KMS-11 (cell line): ENCODE measurements around the gene PMPCA.

Experiments
- H2AFZ ChIP-seq: fragments of 200-600 bp; sonication (generic); 2 replicates; pipeline ENCODE4 v1.6.1; 2016; ENCODE audit warnings: antibody characterized with exemption, mixed run types, low read depth
- H3K27ac ChIP-seq: fragments of 200-600 bp; sonication (generic); 2 replicates; pipeline ENCODE4 v1.6.1; 2016; ENCODE audit warnings: mild to moderate bottlenecking, mixed run types
- H3K27me3 ChIP-seq: fragments of 200-600 bp; sonication (generic); 2 replicates; pipeline ENCODE4 v1.6.1; 2017; ENCODE audit warnings: mild to moderate bottlenecking, low read depth, mixed run types, moderate library complexity; ENCODE audit not compliant: insufficient read depth
- H3K36me3 ChIP-seq: fragments of 200-600 bp; sonication (generic); 2 replicates; pipeline ENCODE4 v1.6.1; 2017; ENCODE audit warnings: mild to moderate bottlenecking, mixed run types; ENCODE audit not compliant: insufficient read depth
- H3K4me1 ChIP-seq: fragments of 200-600 bp; sonication (generic); 2 replicates; pipeline ENCODE4 v1.6.1; 2016; ENCODE audit warnings: mild to moderate bottlenecking, low read depth, mixed run types; ENCODE audit not compliant: poor library complexity, severe bottlenecking
- H3K4me2 ChIP-seq: fragments of 200-600 bp; sonication (generic); 2 replicates; pipeline ENCODE4 v1.7.0; 2016; ENCODE audit warnings: mild to moderate bottlenecking, mixed run types
- H3K4me3 ChIP-seq: fragments of 200-600 bp; sonication (generic); IDR thresholded peaks from 2 replicates; pipeline ENCODE4 v1.6.1; 2017; ENCODE audit warnings: low read depth, low read length, mixed read lengths; ENCODE audit not compliant: insufficient read depth
- H3K79me2 ChIP-seq: fragments of 200-600 bp; sonication (generic); 2 replicates; pipeline ENCODE4 v1.6.1; 2016; ENCODE audit warnings: low read depth, mixed run types; ENCODE audit not compliant: insufficient read depth
- H3K9ac ChIP-seq: fragments of 200-600 bp; sonication (generic); 2 replicates; pipeline ENCODE4 v1.6.1; 2016; ENCODE audit warnings: mild to moderate bottlenecking, mixed run types
- H4K20me1 ChIP-seq: fragments of 200-600 bp; sonication (generic); 2 replicates; pipeline ENCODE4 v1.6.1; 2016; ENCODE audit warnings: mild to moderate bottlenecking, mixed run types; ENCODE audit not compliant: insufficient read depth
- CTCF ChIP-seq: fragments of 200-600 bp; sonication (generic); conservative IDR thresholded peaks from 2 replicates; pipeline ENCODE4 v1.6.1; 2017; ENCODE audit warnings: low read depth, mild to moderate bottlenecking, antibody characterized with exemption, low read length, moderate library complexity, mixed read lengths

Gene PMPCA

GRCh38 chr9:136395020-136395340 lies 15.5 kb upstream of the PMPCA start:
- Histone ChIP-seq H3K4me1 (peaks cover 10% of the 10 kb centered on the region), H4K20me1 (peaks cover 5% of the 10 kb centered on the region; the same call in 1 of the 2 replicates), H3K27ac (no peak overlapping the region), H3K79me2 (peaks cover 21% of the 10 kb centered on the region), H3K36me3 (peaks cover 4% of the 10 kb centered on the region; the same call in 1 of the 2 replicates), H3K9ac (no peak overlapping the region), H3K27me3 (no peaks in the 10 kb centered on the region), H3K4me3 (no peak overlapping the region), H2AFZ (no peak overlapping the region), H3K4me2 (no peak overlapping the region)
- TF ChIP-seq CTCF = no peak

GRCh38 chr9:136395345-136396218 lies 14.9 kb upstream of the PMPCA start:
- no peak overlapping the region for H3K27ac ChIP-seq
- H3K4me3 ChIP-seq = no peak overlapping the region
- no peak overlapping the region for H2AFZ ChIP-seq
- H3K79me2 ChIP-seq = peaks cover 21% of the 10 kb centered on the region
- peaks cover 4% of the 10 kb centered on the region; the same call in 1 of the 2 replicates for H3K36me3 ChIP-seq
- peaks cover 5% of the 10 kb centered on the region; the same call in 1 of the 2 replicates for H4K20me1 ChIP-seq
- no peaks in the 10 kb centered on the region for H3K27me3 ChIP-seq
- no peak overlapping the region for H3K9ac ChIP-seq
- no peak overlapping the region for H3K4me2 ChIP-seq
- H3K4me1 ChIP-seq = peaks cover 15% of the 10 kb centered on the region
- no peak for TF ChIP-seq CTCF

- Histone ChIP-seq H3K27me3 (no peaks in the 10 kb centered on the region), H2AFZ (no peak overlapping the region), H3K79me2 (peaks cover 21% of the 10 kb centered on the region), H3K4me2 (no peak overlapping the region), H3K4me3 (no peak overlapping the region), H3K4me1 (peaks cover 18% of the 10 kb centered on the region), H3K36me3 (peaks cover 4% of the 10 kb centered on the region; the same call in 1 of the 2 replicates), H3K9ac (no peak overlapping the region), H3K27ac (no peak overlapping the region), H4K20me1 (peaks cover 5% of the 10 kb centered on the region; the same call in 1 of the 2 replicates)
- no peak for TF ChIP-seq CTCF
Observed at GRCh38 chr9:136396219-136396515, 14.3 kb upstream of the PMPCA start.

GRCh38 chr9:136397643-136398042 lies 12.8 kb upstream of the PMPCA start:
- Histone ChIP-seq H3K79me2 (peaks cover 21% of the 10 kb centered on the region), H3K27ac (no peak overlapping the region), H4K20me1 (peaks cover 5% of the 10 kb centered on the region; the same call in 1 of the 2 replicates), H3K4me1 (peaks cover 23% of the 10 kb centered on the region), H3K4me2 (no peak overlapping the region; the same call in 1 of the 2 replicates), H3K9ac (no peak overlapping the region), H2AFZ (no peak overlapping the region), H3K4me3 (no peak overlapping the region), H3K27me3 (no peaks in the 10 kb centered on the region), H3K36me3 (peaks cover 4% of the 10 kb centered on the region; the same call in 1 of the 2 replicates)
- TF ChIP-seq CTCF = no peak
